ENCODE results near the gene KIF7. TPM values are rescaled to one million over a fixed set of nuclear protein-coding genes. Genes with fewer than 3 reads are reported as not detected.

The KIF7 gene
- total and polyA plus RNA-seq, 2 of the 8 experiments (the other 6 are each of a cell fraction or from before 2014, with no cell fraction given): 4.9 to 14.0 TPM

GRCh38 chr15:89599021-89599420 lies 56.2 kb downstream of the KIF7 start (continued):
- TF ChIP-seq, protein P1, sequence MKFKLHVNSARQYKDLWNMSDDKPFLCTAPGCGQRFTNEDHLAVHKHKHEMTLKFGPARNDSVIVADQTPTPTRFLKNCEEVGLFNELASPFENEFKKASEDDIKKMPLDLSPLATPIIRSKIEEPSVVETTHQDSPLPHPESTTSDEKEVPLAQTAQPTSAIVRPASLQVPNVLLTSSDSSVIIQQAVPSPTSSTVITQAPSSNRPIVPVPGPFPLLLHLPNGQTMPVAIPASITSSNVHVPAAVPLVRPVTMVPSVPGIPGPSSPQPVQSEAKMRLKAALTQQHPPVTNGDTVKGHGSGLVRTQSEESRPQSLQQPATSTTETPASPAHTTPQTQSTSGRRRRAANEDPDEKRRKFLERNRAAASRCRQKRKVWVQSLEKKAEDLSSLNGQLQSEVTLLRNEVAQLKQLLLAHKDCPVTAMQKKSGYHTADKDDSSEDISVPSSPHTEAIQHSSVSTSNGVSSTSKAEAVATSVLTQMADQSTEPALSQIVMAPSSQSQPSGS (IDR thresholded peaks at IDR 0.05; ENCODE audit: low read length): no peak
- TF ChIP-seq RAD21 (IDR thresholded peaks at IDR 0.05 in 1 of 2, conservative IDR thresholded peaks at IDR 0.05 in 1 of 2; ENCODE audit: low read depth in 2 of 2, low read length in 2 of 2) (no peak), TAF1 (IDR thresholded peaks at IDR 0.05; ENCODE audit: low read depth, low read length) (no peak)
